AG09319 (cell line): Measurements from ENCODE around the gene JAM2.
A peak's percentile ranks its signal among the peaks of the same experiment; 100 is the strongest.

ENCODE experiments used
- DNase-seq: peaks from one replicate; pipeline ENCODE4 v3.0.0-alpha.2; 2010; ENCODE audit warnings: low read depth; ENCODE audit errors: extremely low read depth
- TF ChIP-seq, protein P1 (sequence below): IDR thresholded peaks from 2 replicates; pipeline ENCODE4 v1.5.1; 2011; ENCODE audit warnings: low read depth, mild to moderate bottlenecking, inconsistent platforms, low read length, moderate library complexity

Gene JAM2

GRCh38 chr21:25735646-25736597, 96.9 kb downstream of the JAM2 start:
- DNase-seq: peak; percentile 57
- TF ChIP-seq, protein P1, sequence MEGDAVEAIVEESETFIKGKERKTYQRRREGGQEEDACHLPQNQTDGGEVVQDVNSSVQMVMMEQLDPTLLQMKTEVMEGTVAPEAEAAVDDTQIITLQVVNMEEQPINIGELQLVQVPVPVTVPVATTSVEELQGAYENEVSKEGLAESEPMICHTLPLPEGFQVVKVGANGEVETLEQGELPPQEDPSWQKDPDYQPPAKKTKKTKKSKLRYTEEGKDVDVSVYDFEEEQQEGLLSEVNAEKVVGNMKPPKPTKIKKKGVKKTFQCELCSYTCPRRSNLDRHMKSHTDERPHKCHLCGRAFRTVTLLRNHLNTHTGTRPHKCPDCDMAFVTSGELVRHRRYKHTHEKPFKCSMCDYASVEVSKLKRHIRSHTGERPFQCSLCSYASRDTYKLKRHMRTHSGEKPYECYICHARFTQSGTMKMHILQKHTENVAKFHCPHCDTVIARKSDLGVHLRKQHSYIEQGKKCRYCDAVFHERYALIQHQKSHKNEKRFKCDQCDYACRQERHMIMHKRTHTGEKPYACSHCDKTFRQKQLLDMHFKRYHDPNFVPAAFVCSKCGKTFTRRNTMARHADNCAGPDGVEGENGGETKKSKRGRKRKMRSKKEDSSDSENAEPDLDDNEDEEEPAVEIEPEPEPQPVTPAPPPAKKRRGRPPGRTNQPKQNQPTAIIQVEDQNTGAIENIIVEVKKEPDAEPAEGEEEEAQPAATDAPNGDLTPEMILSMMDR: no peak

DNA sequence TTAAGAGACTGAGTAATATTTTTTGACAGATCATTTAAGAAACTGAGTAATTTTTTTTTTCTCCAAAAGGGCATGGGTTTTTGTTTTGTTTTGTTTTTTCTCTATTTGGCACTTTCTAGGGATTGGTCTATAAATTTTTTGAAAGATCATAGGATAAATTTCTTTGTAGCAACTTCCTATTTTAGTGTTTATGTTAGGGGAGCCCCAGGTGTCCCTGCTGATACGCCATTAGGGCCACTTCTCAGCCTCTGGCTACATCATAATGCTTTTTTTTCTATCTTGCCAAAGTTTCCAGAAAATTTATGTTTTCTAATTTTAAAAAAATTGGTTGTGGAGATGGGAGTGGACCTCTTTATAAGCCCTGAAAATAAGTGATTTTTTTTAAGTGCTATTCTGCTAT, 98.4 kb downstream of the JAM2 start:
- no peak for DNase-seq
- TF ChIP-seq, protein P1: no peak

DNA sequence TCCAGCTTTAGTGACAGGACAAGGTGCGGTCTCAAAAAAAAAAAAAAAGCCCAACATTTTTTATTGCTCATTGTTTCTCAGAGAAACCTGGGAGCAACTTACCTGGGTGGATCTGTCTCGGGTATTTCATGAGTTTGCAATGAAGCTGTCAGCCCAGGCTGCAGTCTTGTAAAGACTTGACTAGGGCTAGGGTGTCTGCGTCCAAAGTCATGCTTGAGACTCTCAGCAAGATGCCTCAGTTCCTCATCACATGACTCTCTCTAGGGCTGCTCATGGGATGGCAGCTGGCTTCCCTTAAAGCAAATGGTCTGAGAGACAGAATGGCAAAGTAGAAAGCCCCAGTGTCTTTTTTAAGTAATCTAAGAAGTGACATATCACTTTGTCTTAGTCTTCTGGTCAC, 103.8 kb downstream of the JAM2 start:
- DNase-seq: no peak
- TF ChIP-seq, protein P1: no peak

GRCh38 chr21:25744854-25745253, 105.8 kb downstream of the JAM2 start:
- DNase-seq: no peak
- TF ChIP-seq, protein P1: no peak

GRCh38 chr21:25750085-25750484, 111.0 kb downstream of the JAM2 start:
- TF ChIP-seq, protein P1: no peak
- DNase-seq: no peak

- DNase-seq: no peak
- TF ChIP-seq, protein P1: no peak
Measured at GRCh38 chr21:25752416-25752815, 113.4 kb downstream of the JAM2 start.

DNA sequence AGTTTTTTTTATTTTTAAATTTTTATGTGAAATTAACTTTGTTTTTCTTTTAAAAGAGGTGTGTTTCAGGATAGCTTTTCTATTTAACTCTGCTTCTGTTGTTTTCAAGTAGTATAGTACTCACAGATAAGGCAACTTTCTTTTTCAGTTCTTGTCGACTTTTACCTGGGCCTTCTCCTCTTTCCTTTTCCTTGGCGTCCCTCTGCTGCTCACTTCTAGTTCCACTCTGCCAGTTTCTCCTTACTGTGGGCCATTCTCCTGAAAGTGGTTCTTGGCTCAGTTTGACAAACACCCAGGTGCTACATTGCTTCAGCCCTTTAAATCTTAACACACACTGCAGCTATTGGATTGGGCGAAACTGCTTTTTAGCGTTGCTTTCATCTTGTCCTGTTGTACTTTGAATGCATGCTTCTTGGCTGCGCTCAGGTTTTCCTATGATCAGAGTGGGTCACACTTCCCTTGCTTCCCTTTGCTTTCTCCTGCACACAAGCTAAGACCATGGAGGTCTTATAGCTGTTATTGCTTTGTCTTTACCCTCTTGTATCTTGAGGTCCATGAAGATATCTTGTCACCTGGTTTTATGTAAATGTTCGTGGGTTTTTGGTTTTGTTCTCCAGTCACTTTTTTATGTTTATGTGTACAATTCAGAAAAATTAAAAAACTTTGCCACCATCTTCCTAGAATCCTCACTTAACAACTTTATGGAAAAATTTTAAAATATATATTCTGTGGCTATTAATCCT, 117.3 kb downstream of the JAM2 start:
- no peak for DNase-seq
- TF ChIP-seq, protein P1: no peak
